Kidney (tissue), 14 donors: ENCODE data around the gene GRAMD1C. TPM values are rescaled to one million over a fixed set of nuclear protein-coding genes. Genes with fewer than 3 reads are reported as not detected.
"Not testable (repeated sequence)": the region's sequence is repeated elsewhere in the genome, so short reads cannot be mapped to it uniquely, and the experiment has no call there.

Experiments
- DNase-seq, 5 donors: peaks; one replicate each; pipeline ENCODE4 v3.0.0-alpha.2; 2013 to 2020
- FAIRE-seq: peaks from 2 replicates; lab custom pipeline; 2012; peaks lifted over from hg19 to GRCh38; lab: Jason Lieb, UNC
- H3K27ac ChIP-seq, 2 donors: one replicate each; pipeline ENCODE4 v1.7.0; 2013; ENCODE audit warnings: low read depth in 2 of 2, low read length in 2 of 2, inconsistent platforms in 1 of 2
- H3K27me3 ChIP-seq: one replicate; pipeline ENCODE4 v1.7.1; 2013; ENCODE audit warnings: low read length, inconsistent platforms; ENCODE audit not compliant: control insufficient read depth, insufficient read depth
- H3K36me3 ChIP-seq, 3 donors: one replicate each; pipeline versions ENCODE4 v1.7.0 to v1.7.1; 2013; ENCODE audit warnings: low read length in 3 of 3, control low read depth in 1 of 3, inconsistent platforms in 1 of 3; ENCODE audit not compliant: insufficient read depth in 3 of 3, control insufficient read depth in 2 of 3
- H3K4me1 ChIP-seq, 3 donors: one replicate each; pipeline versions ENCODE4 v1.7.0 to v1.7.1; 2013; ENCODE audit warnings: low read length in 3 of 3, inconsistent platforms in 1 of 3, low read depth in 1 of 3; ENCODE audit not compliant: control insufficient read depth in 2 of 3, insufficient read depth in 2 of 3
- H3K4me3 ChIP-seq, 3 donors: one replicate each; pipeline versions ENCODE4 v1.7.0 to v1.8.1; 2013; ENCODE audit warnings: low read length in 3 of 3, control low read depth in 1 of 3, inconsistent platforms in 1 of 3
- H3K9ac ChIP-seq, 3 donors: one replicate each; pipeline versions ENCODE4 v1.7.0 to v1.7.1; 2013; ENCODE audit warnings: low read length in 3 of 3, control low read depth in 1 of 3, inconsistent platforms in 1 of 3
- H3K9me3 ChIP-seq, 3 donors: one replicate each; pipeline versions ENCODE4 v1.7.0 to v1.7.1; 2013; ENCODE audit warnings: low read length in 3 of 3, control low read depth in 1 of 3, inconsistent platforms in 1 of 3; ENCODE audit not compliant: control insufficient read depth in 2 of 3, insufficient read depth in 1 of 3
- intact Hi-C: fragments of 100-400 bp; cut with DNase I; formaldehyde crosslinking; loops from one replicate; pipeline ENCODE4 v1.11.1; 2022
- polyA plus RNA-seq: library from polyadenylated mRNA; stranded (reverse); fragments of 350-450 nt; fragmentation: Illumina TruSeq; extraction: RNeasy Lipid Tissue Mini Kit (QIAGEN cat#74804); gene quantifications from one replicate; pipeline ENCODE4 v1.2.3, GENCODE V29; 2014; ENCODE audit warnings: low read depth, low replicate concordance; ENCODE audit not compliant: insufficient read depth
- total RNA-seq: library from RNA; stranded (reverse); fragmentation: NEBNext Ultra II Directional; extraction: Animal tissue kit (Norgen Biotek cat#: 25700); gene quantifications from one replicate; pipeline ENCODE4 v1.2.1, GENCODE V29; 2021
- TF ChIP-seq, protein P1 (sequence below): IDR thresholded peaks from 3 replicates; pipeline ENCODE4 v1.5.1; 2012; ENCODE audit warnings: mild to moderate bottlenecking, moderate library complexity, borderline replicate concordance; ENCODE audit not compliant: insufficient read depth; ENCODE audit errors: extremely low read depth
- donor health status: control.
- donor health status: control.
- donor health status: control.
- donor health status: control.
- donor health status: control.
- donor health status: DM: yes; HTN: yes; CAD: no.
- donor health status: Normal renal cell carcinoma (clear cell type).

GRAMD1C gene
- total and polyA plus RNA-seq, 2 donors from 2014 or later = 21.0 TPM

DNA sequence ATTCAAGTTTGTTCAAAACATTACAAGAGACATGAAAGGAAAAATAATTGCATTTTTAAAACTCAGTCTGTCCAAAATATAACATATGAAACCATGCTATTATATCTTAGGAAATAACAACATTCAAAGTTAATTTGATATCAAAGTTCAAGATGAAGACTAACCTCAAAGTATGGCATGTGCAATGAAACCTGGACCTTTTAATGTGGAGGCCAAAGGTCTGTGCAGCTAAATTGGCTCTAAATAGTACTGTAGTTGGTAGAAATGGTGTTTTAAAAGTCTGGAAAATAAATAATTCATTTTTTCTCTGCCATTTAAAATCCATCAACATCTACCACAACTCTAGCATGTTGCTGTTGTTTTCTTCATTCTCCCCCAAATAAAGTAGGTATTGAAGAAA is 8.7 kb downstream of the GRAMD1C start:
- Histone ChIP-seq H3K4me1 (no peaks in the 10 kb centered on the region), H3K27me3 (no peaks in the 10 kb centered on the region), H3K9me3 (no peaks in the 10 kb centered on the region), H3K9ac (no peak overlapping the region), H3K27ac (peak overlapping the region in 1 of 2 donors; percentile 65), H3K36me3 (no peaks in the 10 kb centered on the region), H3K4me3 (no peak overlapping the region)
- TF ChIP-seq, protein P1, sequence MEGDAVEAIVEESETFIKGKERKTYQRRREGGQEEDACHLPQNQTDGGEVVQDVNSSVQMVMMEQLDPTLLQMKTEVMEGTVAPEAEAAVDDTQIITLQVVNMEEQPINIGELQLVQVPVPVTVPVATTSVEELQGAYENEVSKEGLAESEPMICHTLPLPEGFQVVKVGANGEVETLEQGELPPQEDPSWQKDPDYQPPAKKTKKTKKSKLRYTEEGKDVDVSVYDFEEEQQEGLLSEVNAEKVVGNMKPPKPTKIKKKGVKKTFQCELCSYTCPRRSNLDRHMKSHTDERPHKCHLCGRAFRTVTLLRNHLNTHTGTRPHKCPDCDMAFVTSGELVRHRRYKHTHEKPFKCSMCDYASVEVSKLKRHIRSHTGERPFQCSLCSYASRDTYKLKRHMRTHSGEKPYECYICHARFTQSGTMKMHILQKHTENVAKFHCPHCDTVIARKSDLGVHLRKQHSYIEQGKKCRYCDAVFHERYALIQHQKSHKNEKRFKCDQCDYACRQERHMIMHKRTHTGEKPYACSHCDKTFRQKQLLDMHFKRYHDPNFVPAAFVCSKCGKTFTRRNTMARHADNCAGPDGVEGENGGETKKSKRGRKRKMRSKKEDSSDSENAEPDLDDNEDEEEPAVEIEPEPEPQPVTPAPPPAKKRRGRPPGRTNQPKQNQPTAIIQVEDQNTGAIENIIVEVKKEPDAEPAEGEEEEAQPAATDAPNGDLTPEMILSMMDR = no peak
- DNase-seq (no peak), FAIRE-seq (peak; percentile 87)
- intact Hi-C loops = no loop called here

DNA sequence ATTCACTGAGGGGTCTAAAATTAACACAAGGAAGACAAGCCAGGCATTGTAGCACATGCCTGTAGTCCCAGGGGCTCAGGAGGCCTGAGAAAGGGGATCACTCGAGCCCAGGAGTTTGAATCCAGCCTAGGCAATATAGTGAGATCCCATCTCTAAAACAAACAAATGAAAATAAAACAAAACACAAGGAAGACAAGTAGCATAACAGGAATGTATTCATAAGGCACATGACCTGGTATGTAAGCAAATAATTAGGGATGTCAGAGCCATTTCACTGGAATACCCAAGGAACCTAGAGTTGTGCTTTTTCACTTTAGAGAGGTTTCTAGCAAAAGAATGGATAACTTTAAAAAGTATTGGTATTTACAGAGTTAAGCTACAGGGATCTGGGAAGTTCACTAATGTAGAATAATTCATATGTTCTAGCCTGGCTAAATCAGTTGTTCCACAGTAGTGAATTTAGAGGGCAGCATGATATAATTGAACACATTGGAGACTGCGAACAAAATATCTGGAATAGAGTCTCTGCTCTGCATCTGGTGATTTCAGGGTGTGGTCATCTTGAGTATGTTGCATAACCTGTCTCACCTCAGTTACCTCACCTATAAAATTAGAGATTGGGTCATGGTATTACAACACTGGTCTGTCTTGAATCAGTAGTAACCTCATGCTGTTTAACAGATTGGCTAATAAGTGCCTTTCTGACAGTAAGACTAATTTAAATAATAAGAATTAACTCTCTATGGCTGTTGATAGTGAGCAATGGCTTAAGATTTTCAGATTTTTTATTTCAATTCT is 9.3 kb downstream of the GRAMD1C start:
- Histone ChIP-seq H3K27ac (peak overlapping the region in 1 of 2 donors; percentile 65), H3K27me3 (no peaks in the 10 kb centered on the region), H3K4me3 (no peak overlapping the region), H3K9me3 (no peaks in the 10 kb centered on the region), H3K36me3 (no peaks in the 10 kb centered on the region), H3K9ac (no peak overlapping the region), H3K4me1 (no peaks in the 10 kb centered on the region)
- intact Hi-C loops = no loop called here
- TF ChIP-seq, protein P1 = no peak
- no peak for FAIRE-seq
- DNase-seq = no peak

DNA sequence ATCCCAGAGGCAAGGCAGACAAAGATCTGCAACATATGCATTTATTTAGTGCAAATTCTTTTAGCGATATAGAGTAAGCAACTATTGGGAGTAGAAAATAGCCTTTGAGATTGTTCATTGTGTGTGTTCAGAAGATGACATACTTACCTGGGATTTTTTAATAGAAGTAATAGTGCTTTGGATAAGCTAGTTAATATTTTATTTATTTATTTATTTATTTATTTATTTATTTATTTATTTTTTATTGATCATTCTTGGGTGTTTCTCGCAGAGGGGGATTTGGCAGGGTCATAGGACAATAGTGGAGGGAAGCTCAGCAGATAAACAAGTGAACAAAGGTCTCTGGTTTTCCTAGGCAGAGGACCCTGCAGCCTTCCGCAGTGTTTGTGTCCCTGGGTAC is 10.5 kb downstream of the GRAMD1C start:
- H3K27me3 ChIP-seq, FAIRE-seq, H3K36me3 ChIP-seq: not testable (repeated sequence)

DNA sequence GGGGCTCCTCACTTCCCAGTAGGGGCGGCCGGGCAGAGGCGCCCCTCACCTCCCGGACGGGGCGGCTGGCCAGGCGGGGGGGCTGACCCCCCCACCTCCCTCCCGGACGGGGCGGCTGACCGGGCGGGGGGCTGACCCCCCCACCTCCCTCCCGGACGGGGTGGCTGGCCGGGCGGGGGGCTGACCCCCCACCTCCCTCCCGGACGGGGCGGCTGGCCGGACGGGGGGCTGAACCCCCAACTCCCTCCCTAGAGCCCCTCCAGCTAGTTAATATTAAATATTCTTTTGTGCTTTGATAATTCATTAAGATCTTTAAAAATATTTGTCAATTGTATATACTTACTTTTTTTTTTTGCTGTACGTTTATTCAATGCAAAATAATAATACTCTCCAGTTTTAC is 11.3 kb downstream of the GRAMD1C start:
- intact Hi-C loops, H3K36me3 ChIP-seq, H3K4me1 ChIP-seq, H3K9me3 ChIP-seq, H3K9ac ChIP-seq, H3K27me3 ChIP-seq, H3K4me3 ChIP-seq, FAIRE-seq, H3K27ac ChIP-seq, DNase-seq: not testable (repeated sequence)

More for the DNA sequence above, 10.5 kb downstream of the GRAMD1C start:
- H3K9ac ChIP-seq, H3K27ac ChIP-seq, DNase-seq, H3K4me3 ChIP-seq, intact Hi-C loops, H3K4me1 ChIP-seq, H3K9me3 ChIP-seq: not testable (repeated sequence)

DNA sequence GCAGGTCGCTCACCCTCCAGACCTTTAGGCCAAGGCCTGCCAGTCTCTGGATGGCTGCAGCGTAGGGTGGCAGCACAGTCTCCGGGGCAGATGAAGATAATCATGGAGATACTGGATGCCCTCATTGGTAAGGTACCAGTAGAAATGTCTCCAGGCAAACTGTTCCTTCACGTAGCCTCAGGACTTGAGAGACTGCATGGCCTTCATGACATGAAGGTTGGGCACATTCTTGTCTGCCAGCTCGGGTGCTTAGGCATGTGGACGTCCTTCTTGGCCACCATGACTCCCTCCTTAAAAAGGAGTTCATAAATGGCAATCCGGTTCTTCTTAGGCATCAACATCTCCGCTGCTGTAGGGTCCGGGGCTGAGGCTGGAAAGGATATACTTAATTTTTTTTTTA is 11.8 kb downstream of the GRAMD1C start:
- intact Hi-C loops, DNase-seq, H3K4me3 ChIP-seq, H3K4me1 ChIP-seq, H3K27me3 ChIP-seq, H3K36me3 ChIP-seq, H3K27ac ChIP-seq, H3K9me3 ChIP-seq, FAIRE-seq, H3K9ac ChIP-seq: not testable (repeated sequence)
